Esophagus muscularis mucosa (tissue), 4 donors: Measurements from ENCODE around the gene MACROD2.

Experiments used
- EP300 ChIP-seq: sonication (generic); formaldehyde crosslinking; IDR thresholded peaks from one replicate; pipeline ENCODE4 v1.6.1; 2017; ENCODE audit warnings: antibody characterized with exemption
- POLR2A ChIP-seq: fragments of 450-650 bp; IDR thresholded peaks from one replicate; pipeline ENCODE4 v1.6.1; 2017; ENCODE audit warnings: antibody characterized with exemption, moderate library complexity, mild to moderate bottlenecking, low read depth
- POLR2AphosphoS5 ChIP-seq, 2 donors: sonication (generic); formaldehyde crosslinking; IDR thresholded peaks; one replicate each; pipeline ENCODE4 v1.6.1; 2017; ENCODE audit warnings: antibody characterized with exemption in 2 of 2
- TF ChIP-seq, protein P1 (sequence below), 3 experiments: fragments of 200-600 bp in 2 of 3; fragments of 450-650 bp in 1 of 3; sonication (generic) in 2 of 3; IDR thresholded peaks; one replicate each; pipeline ENCODE4 v1.5.1; 2017 to 2019; ENCODE audit warnings: antibody characterized with exemption in 3 of 3, mild to moderate bottlenecking in 2 of 3, moderate library complexity in 1 of 3

DNA sequence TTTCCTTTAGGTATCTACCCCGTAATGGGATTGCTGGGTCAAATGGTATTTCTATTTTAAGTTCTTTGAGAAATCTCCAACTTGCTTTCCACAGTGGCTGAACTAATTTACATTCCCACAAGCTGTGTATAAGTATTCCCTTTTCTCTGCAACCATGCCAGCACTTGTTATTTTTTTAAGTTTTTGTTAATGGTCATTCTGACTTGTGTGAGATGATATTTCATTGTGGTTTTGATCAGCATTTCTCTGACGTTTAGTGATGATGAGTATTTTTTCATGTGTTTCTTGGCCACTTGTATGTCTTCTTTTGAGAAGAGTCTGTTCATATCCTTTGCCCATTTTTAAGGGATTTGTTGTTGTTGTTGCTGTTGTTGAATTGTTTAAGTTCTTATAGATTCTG lies 1706.8 kb downstream of the MACROD2 start:
- TF ChIP-seq, protein P1, sequence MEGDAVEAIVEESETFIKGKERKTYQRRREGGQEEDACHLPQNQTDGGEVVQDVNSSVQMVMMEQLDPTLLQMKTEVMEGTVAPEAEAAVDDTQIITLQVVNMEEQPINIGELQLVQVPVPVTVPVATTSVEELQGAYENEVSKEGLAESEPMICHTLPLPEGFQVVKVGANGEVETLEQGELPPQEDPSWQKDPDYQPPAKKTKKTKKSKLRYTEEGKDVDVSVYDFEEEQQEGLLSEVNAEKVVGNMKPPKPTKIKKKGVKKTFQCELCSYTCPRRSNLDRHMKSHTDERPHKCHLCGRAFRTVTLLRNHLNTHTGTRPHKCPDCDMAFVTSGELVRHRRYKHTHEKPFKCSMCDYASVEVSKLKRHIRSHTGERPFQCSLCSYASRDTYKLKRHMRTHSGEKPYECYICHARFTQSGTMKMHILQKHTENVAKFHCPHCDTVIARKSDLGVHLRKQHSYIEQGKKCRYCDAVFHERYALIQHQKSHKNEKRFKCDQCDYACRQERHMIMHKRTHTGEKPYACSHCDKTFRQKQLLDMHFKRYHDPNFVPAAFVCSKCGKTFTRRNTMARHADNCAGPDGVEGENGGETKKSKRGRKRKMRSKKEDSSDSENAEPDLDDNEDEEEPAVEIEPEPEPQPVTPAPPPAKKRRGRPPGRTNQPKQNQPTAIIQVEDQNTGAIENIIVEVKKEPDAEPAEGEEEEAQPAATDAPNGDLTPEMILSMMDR (IDR thresholded peaks at IDR 0.05) = no peak
- TF ChIP-seq POLR2A (no peak), POLR2AphosphoS5 (IDR thresholded peaks at IDR 0.05) (no peak), EP300 (no peak)
